ENCODE measurements around the gene TMX3.

GRCh38 chr18:68742206-68742605, 27.3 kb upstream of the TMX3 start:
- TF ChIP-seq RAD21 (IDR thresholded peaks at IDR 0.05; ENCODE audit: low read depth): no peak
- no peak for TF ChIP-seq EP300 (IDR thresholded peaks at IDR 0.05; ENCODE audit: borderline replicate concordance)
- no peak for TF ChIP-seq TEAD4 (IDR thresholded peaks at IDR 0.05)
- TF ChIP-seq TAF1 (IDR thresholded peaks at IDR 0.05; ENCODE audit: low read depth): no peak
- TF ChIP-seq CEBPB (IDR thresholded peaks at IDR 0.05): no peak
- TF ChIP-seq YY1 (IDR thresholded peaks at IDR 0.05; ENCODE audit: low read depth): no peak
- no peak for TF ChIP-seq USF1 (IDR thresholded peaks at IDR 0.05)
- TF ChIP-seq REST (IDR thresholded peaks at IDR 0.05; ENCODE audit: low read depth): no peak
- no peak for TF ChIP-seq FOXM1 (IDR thresholded peaks at IDR 0.05; ENCODE audit: borderline replicate concordance, low read depth)

Data from Ishikawa (cell line).